SK-N-SH (cell line): ENCODE data around the gene WNT2. TPM values are rescaled to one million over a fixed set of nuclear protein-coding genes. Genes with fewer than 3 reads are reported as not detected.

Experiments used
- CTCF ChIA-PET: fragments of 300-600, 350-600 bp; formaldehyde crosslinking; extraction: SDS; loops from one replicate; lab custom pipeline; 2021; lab: Yijun Ruan, JAX
- POLR2A ChIA-PET: fragments of 350-600 bp; sonication (Branson Sonifier 250); formaldehyde crosslinking; extraction: SDS; loops from one replicate; lab custom pipeline; 2020; ENCODE audit warnings: antibody characterized with exemption, inconsistent platforms; lab: Yijun Ruan, JAX
- DNase-seq: peaks from one replicate; pipeline ENCODE4 v3.0.0; 2012
- H2AFZ ChIP-seq: fragments of 200-600 bp; sonication (generic); 2 replicates; pipeline ENCODE4 v1.8.1; 2016; ENCODE audit warnings: antibody characterized with exemption, mild to moderate bottlenecking, low read depth
- H3F3A ChIP-seq: fragments of 200-600 bp; sonication (generic); replicated peaks from 2 replicates; pipeline ENCODE3; 2016; ENCODE audit warnings: antibody characterized with exemption, mild to moderate bottlenecking; ENCODE audit not compliant: insufficient read depth
- H3K27ac ChIP-seq, 2 experiments: fragments of 200-500 bp in 1 of 2; fragments of 200-600 bp in 1 of 2; sonication (Bioruptor generic) in 1 of 2; sonication (generic), shearing (Covaris generic) in 1 of 2; 2 replicates each; pipeline versions ENCODE4 v1.5.1 to v1.6.1; 2014 to 2016; ENCODE audit warnings: low read depth in 2 of 2, inconsistent platforms in 1 of 2, low read length in 1 of 2, mild to moderate bottlenecking in 1 of 2, mixed read lengths in 1 of 2
- H3K27me3 ChIP-seq: fragments of 200-600 bp; sonication (generic), shearing (Covaris generic); 2 replicates; pipeline ENCODE4 v1.6.1; 2016; ENCODE audit warnings: mixed run types; ENCODE audit not compliant: insufficient read depth
- H3K36me3 ChIP-seq, 2 experiments: fragments of 200-500 bp in 1 of 2; fragments of 200-600 bp in 1 of 2; sonication (Bioruptor generic) in 1 of 2; sonication (generic) in 1 of 2; replicated peaks in 1 of 2; 2 replicates each; pipeline versions ENCODE3 to v1.5.1; 2014 to 2016; ENCODE audit warnings: low read length in 1 of 2, mild to moderate bottlenecking in 1 of 2; ENCODE audit not compliant: insufficient read depth in 2 of 2, control insufficient read depth in 1 of 2
- H3K4me1 ChIP-seq, 2 experiments: fragments of 200-500 bp in 1 of 2; fragments of 200-600 bp in 1 of 2; sonication (Bioruptor generic) in 1 of 2; sonication (generic), shearing (Covaris generic) in 1 of 2; 2 replicates each; pipeline versions ENCODE4 v1.5.1 to v1.6.1; 2014 to 2016; ENCODE audit warnings: low read depth in 1 of 2, low read length in 1 of 2, mixed run types in 1 of 2; ENCODE audit not compliant: insufficient read depth in 2 of 2, control insufficient read depth in 1 of 2
- H3K4me2 ChIP-seq: fragments of 200-600 bp; sonication (generic), shearing (Covaris generic); 2 replicates; pipeline ENCODE4 v1.6.1; 2017; ENCODE audit warnings: mixed run types
- H3K4me3 ChIP-seq, 2 experiments: fragments of 200-500 bp in 1 of 2; fragments of 200-600 bp in 1 of 2; sonication (Bioruptor generic) in 1 of 2; sonication (generic), shearing (Covaris generic) in 1 of 2; 2 replicates each; pipeline versions ENCODE4 v1.5.1 to v1.8.1; 2014 to 2016; ENCODE audit warnings: low read depth in 2 of 2, inconsistent platforms in 1 of 2, low read length in 1 of 2, mild to moderate bottlenecking in 1 of 2, mixed read lengths in 1 of 2, moderate library complexity in 1 of 2
- H3K79me2 ChIP-seq: fragments of 200-600 bp; sonication (generic); 2 replicates; pipeline ENCODE4 v1.8.1; 2017; ENCODE audit warnings: mild to moderate bottlenecking; ENCODE audit not compliant: insufficient read depth
- H3K9ac ChIP-seq: fragments of 200-600 bp; sonication (generic); 2 replicates; pipeline ENCODE4 v1.6.1; 2017; ENCODE audit warnings: mixed run types
- H3K9me2 ChIP-seq: fragments of 200-600 bp; sonication (generic); 2 replicates; pipeline ENCODE4 v1.6.1; 2017; ENCODE audit warnings: mixed run types
- H3K9me3 ChIP-seq: fragments of 200-600 bp; sonication (generic); 2 replicates; pipeline ENCODE4 v1.6.1; 2017; ENCODE audit warnings: mixed run types, mild to moderate bottlenecking, moderate library complexity
- H4K20me1 ChIP-seq: fragments of 200-600 bp; sonication (generic); 2 replicates; pipeline ENCODE4 v1.6.1; 2017; ENCODE audit warnings: mild to moderate bottlenecking, mixed run types; ENCODE audit not compliant: insufficient read depth
- CHD2 ChIP-seq: fragments of 150-350 bp; IDR thresholded peaks from 2 replicates; pipeline ENCODE4 v1.6.1; 2018; ENCODE audit warnings: low read length; ENCODE audit not compliant: partially characterized antibody
- EP300 ChIP-seq, 2 experiments: IDR thresholded peaks; 2 replicates each; pipeline versions ENCODE4 v1.4.0 to v1.6.1; 2012; ENCODE audit warnings: borderline replicate concordance in 1 of 2, low read depth in 1 of 2, low read length in 1 of 2
- FOXJ3 ChIP-seq: sonication (generic); formaldehyde crosslinking; IDR thresholded peaks from 2 replicates; pipeline ENCODE4 v1.5.1; 2020; ENCODE audit warnings: mild to moderate bottlenecking, missing genetic modification reagents
- GATA2 ChIP-seq: sonication (generic); formaldehyde crosslinking; IDR thresholded peaks from 2 replicates; pipeline ENCODE4 v1.5.0; 2020; ENCODE audit warnings: mild to moderate bottlenecking, missing genetic modification reagents
- PBX3 ChIP-seq: IDR thresholded peaks from 2 replicates; pipeline ENCODE4; 2012
- REST ChIP-seq: IDR thresholded peaks from 2 replicates; pipeline ENCODE4 v1.6.1; 2012; ENCODE audit warnings: mild to moderate bottlenecking, low read depth, low read length, moderate library complexity
- SIN3A ChIP-seq: IDR thresholded peaks from 2 replicates; pipeline ENCODE4 v1.6.1; 2012; ENCODE audit warnings: low read depth, mild to moderate bottlenecking, low read length, moderate library complexity, borderline replicate concordance
- TEAD4 ChIP-seq: IDR thresholded peaks from 2 replicates; pipeline ENCODE4 v1.4.0; 2012; ENCODE audit warnings: mild to moderate bottlenecking, borderline replicate concordance; ENCODE audit not compliant: insufficient read depth
- USF1 ChIP-seq: IDR thresholded peaks from 2 replicates; pipeline ENCODE4 v1.4.0; 2012; ENCODE audit warnings: low read depth, borderline replicate concordance
- WGBS: methylation state at CpG from one replicate; pipeline ENCODE4 v1.1.6; 2017; ENCODE audit warnings: low lambda C conversion rate; 5-methylcytosine and 5-hydroxymethylcytosine counted together
- polyA plus RNA-seq, 3 experiments: library from polyadenylated mRNA; depleted of rRNA; stranded (reverse); fragments of >200 nt; gene quantifications; 2 replicates each; pipeline ENCODE4 v1.2.3, GENCODE V29; 2012

WNT2 gene
- polyA plus RNA-seq, 1 of the 3 experiments (the other 2 are of a cell fraction) = not detected

- no peak for TF ChIP-seq PBX3
- TF ChIP-seq FOXJ3 (CRISPR knock-in tag) = no peak
- TF ChIP-seq, all 33 proteins: peak for 0
These were observed 40.5 kb downstream of the WNT2 start (continued) for GRCh38 chr7:117282239-117282812.

GRCh38 chr7:117281562-117281961 lies 41.3 kb downstream of the WNT2 start:
- Histone ChIP-seq H3K4me2 (no peak overlapping the region), H3K9me2 (no peaks in the 10 kb centered on the region), H3K27me3 (no peaks in the 10 kb centered on the region), H4K20me1 (no peaks in the 10 kb centered on the region), H2AFZ (no peak overlapping the region), H3F3A (no peaks in the 10 kb centered on the region), H3K27ac (no peak overlapping the region), H3K79me2 (no peaks in the 10 kb centered on the region), H3K4me1 (no peaks in the 10 kb centered on the region), H3K36me3 (no peaks in the 10 kb centered on the region), H3K9ac (no peak overlapping the region), H3K4me3 (no peak overlapping the region), H3K9me3 (no peaks in the 10 kb centered on the region)
- 70% methylated on average over 5 of the region's 5 CpGs for WGBS
- ChIA-PET CTCF (no interaction called here), POLR2A (no interaction called here)
- TF ChIP-seq USF1 = no peak
- no peak for TF ChIP-seq TEAD4
- no peak for TF ChIP-seq CHD2
- TF ChIP-seq SIN3A = no peak
- no peak for TF ChIP-seq REST
- TF ChIP-seq GATA2 (CRISPR knock-in tag) = no peak
- TF ChIP-seq EP300 (IDR thresholded peaks at IDR 0.05; ENCODE audit: borderline replicate concordance in 1 of 2, low read depth in 1 of 2, low read length in 1 of 2) = no peak
- no peak for DNase-seq
